SU-DHL-6 (cell line): ENCODE measurements around the gene FGF1.

Experiments
- H2AFZ ChIP-seq: fragments of 200-600 bp; sonication (generic); 2 replicates; pipeline ENCODE4 v1.6.1; 2014; ENCODE audit warnings: low read depth, mild to moderate bottlenecking, moderate library complexity, mixed read lengths, antibody characterized with exemption, low read length; ENCODE audit not compliant: severe bottlenecking
- H3F3A ChIP-seq: fragments of 200-600 bp; shearing (Covaris generic); 2 replicates; pipeline ENCODE4 v1.6.0; 2016; ENCODE audit warnings: antibody characterized with exemption, mild to moderate bottlenecking; ENCODE audit not compliant: insufficient read depth
- H3K27ac ChIP-seq: fragments of 200-600 bp; sonication (generic); 2 replicates; pipeline ENCODE4 v1.5.1; 2016; ENCODE audit warnings: low read depth, mild to moderate bottlenecking, low read length, moderate library complexity, mixed read lengths
- H3K27me3 ChIP-seq: fragments of 200-600 bp; sonication (generic), shearing (Covaris generic); 2 replicates; pipeline ENCODE4 v1.6.0; 2014; ENCODE audit warnings: mild to moderate bottlenecking, low read length
- H3K36me3 ChIP-seq: fragments of 200-600 bp; sonication (generic); 2 replicates; pipeline ENCODE4 v1.6.1; 2014; ENCODE audit warnings: mild to moderate bottlenecking, low read length, mixed read lengths
- H3K4me2 ChIP-seq: fragments of 300-600, 200-600 bp; shearing (Covaris generic), sonication (generic); 2 replicates; pipeline ENCODE4 v1.6.0; 2014; ENCODE audit warnings: low read length, low read depth, mild to moderate bottlenecking; ENCODE audit not compliant: poor library complexity, severe bottlenecking
- H3K4me3 ChIP-seq: fragments of 200-600 bp; sonication (generic); 2 replicates; pipeline ENCODE4 v1.5.1; 2014; ENCODE audit warnings: antibody characterized with exemption, low read length, mild to moderate bottlenecking, mixed read lengths; ENCODE audit not compliant: insufficient read depth, poor library complexity, severe bottlenecking
- H3K79me2 ChIP-seq: fragments of 200-600 bp; sonication (generic); 2 replicates; pipeline ENCODE4 v1.6.1; 2014; ENCODE audit warnings: mild to moderate bottlenecking, low read length, moderate library complexity; ENCODE audit not compliant: insufficient read depth
- H3K9ac ChIP-seq: fragments of 200-600 bp; sonication (generic); 2 replicates; pipeline ENCODE4 v1.7.0; 2014; ENCODE audit warnings: mild to moderate bottlenecking, low read length
- H3K9me2 ChIP-seq: fragments of 200-600 bp; sonication (generic); replicated peaks from 2 replicates; pipeline ENCODE4 v1.6.1; 2014; ENCODE audit warnings: low read length; ENCODE audit not compliant: insufficient read depth
- H3K9me3 ChIP-seq: fragments of 200-600 bp; sonication (generic); 2 replicates; pipeline ENCODE4 v1.6.1; 2014; ENCODE audit warnings: low read length, mixed read lengths; ENCODE audit not compliant: insufficient read depth
- H4K20me1 ChIP-seq: fragments of 200-600 bp; sonication (generic); 2 replicates; pipeline ENCODE4 v1.6.1; 2014; ENCODE audit warnings: low read depth, mild to moderate bottlenecking, antibody characterized with exemption, low read length, moderate library complexity, mixed read lengths
- EZH2phosphoT487 ChIP-seq: fragments of 200-600 bp; sonication (generic), shearing (Covaris generic); conservative IDR thresholded peaks from 2 replicates; pipeline ENCODE4 v1.6.1; 2018; ENCODE audit warnings: mild to moderate bottlenecking, antibody characterized with exemption, low read length, moderate library complexity, mixed read lengths
- TF ChIP-seq, protein P1 (sequence below): fragments of 200-600 bp; sonication (generic); IDR thresholded peaks from one replicate; pipeline ENCODE4 v1.5.1; 2017; ENCODE audit warnings: antibody characterized with exemption, mild to moderate bottlenecking, low read length, moderate library complexity; ENCODE audit not compliant: insufficient read depth, poor library complexity, severe bottlenecking

Gene FGF1

DNA sequence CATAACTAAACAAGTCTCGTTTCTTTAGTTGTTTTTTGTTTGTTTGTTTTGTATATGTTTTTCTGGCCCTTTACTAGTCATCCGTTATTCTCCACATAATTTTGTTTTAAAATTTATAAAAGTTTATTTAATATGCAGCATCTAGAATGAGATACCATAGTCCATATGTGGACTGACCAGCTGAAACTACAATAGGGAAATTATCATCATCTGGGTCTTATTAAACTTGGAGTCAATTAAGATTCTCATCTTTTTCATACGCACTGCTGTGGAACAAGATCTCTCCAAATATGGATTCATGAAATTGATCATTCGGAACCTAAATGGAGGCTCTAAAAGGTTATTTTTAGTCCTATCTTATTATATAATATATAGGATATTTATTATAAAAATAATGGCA, 99.3 kb downstream of the FGF1 start:
- H3K27me3 ChIP-seq: no peaks in the 10 kb centered on the region
- H3F3A ChIP-seq: no peaks in the 10 kb centered on the region
- H3K36me3 ChIP-seq: no peaks in the 10 kb centered on the region
- no peaks in the 10 kb centered on the region for H3K79me2 ChIP-seq
- H3K27ac ChIP-seq: no peak overlapping the region
- H3K4me2 ChIP-seq: no peak overlapping the region
- H3K9me3 ChIP-seq: no peaks in the 10 kb centered on the region
- no peaks in the 10 kb centered on the region for H4K20me1 ChIP-seq
- H3K4me3 ChIP-seq: no peak overlapping the region
- no peak overlapping the region for H3K9ac ChIP-seq
- H3K9me2 ChIP-seq: no peaks in the 10 kb centered on the region
- no peak for TF ChIP-seq EZH2phosphoT487
- TF ChIP-seq, protein P1, sequence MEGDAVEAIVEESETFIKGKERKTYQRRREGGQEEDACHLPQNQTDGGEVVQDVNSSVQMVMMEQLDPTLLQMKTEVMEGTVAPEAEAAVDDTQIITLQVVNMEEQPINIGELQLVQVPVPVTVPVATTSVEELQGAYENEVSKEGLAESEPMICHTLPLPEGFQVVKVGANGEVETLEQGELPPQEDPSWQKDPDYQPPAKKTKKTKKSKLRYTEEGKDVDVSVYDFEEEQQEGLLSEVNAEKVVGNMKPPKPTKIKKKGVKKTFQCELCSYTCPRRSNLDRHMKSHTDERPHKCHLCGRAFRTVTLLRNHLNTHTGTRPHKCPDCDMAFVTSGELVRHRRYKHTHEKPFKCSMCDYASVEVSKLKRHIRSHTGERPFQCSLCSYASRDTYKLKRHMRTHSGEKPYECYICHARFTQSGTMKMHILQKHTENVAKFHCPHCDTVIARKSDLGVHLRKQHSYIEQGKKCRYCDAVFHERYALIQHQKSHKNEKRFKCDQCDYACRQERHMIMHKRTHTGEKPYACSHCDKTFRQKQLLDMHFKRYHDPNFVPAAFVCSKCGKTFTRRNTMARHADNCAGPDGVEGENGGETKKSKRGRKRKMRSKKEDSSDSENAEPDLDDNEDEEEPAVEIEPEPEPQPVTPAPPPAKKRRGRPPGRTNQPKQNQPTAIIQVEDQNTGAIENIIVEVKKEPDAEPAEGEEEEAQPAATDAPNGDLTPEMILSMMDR: no peak
- no peak overlapping the region for H2AFZ ChIP-seq

- TF ChIP-seq EZH2phosphoT487: no peak
- Histone ChIP-seq H3K9ac (no peak overlapping the region), H3K36me3 (no peaks in the 10 kb centered on the region), H3K4me3 (no peak overlapping the region), H4K20me1 (no peaks in the 10 kb centered on the region), H2AFZ (no peak overlapping the region), H3K27ac (no peak overlapping the region), H3K4me2 (no peak overlapping the region), H3K79me2 (no peaks in the 10 kb centered on the region), H3K9me2 (no peaks in the 10 kb centered on the region), H3K27me3 (no peaks in the 10 kb centered on the region), H3F3A (no peaks in the 10 kb centered on the region), H3K9me3 (no peaks in the 10 kb centered on the region)
Observed at GRCh38 chr5:142585451-142585850, 100.4 kb downstream of the FGF1 start.

DNA sequence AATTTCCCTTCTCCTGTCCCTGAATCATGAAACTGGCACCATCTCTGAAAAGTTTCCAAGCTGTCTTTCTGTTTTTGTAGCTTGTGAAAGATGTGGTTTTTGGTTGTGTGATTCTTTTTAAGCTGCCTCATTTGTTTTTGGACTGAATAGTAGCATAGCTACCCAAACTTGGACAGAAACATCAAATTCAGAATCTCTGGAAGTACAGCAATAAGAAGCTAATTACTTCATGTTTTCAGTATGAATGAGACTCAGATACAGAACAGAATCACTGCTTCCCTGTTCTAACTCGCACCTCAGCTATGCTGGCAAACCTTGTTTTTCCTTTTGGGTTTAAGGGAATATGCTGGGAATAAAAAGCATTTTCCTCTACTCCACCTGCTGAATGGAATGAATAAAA, 101.0 kb downstream of the FGF1 start:
- Histone ChIP-seq H3K36me3 (no peaks in the 10 kb centered on the region), H4K20me1 (no peaks in the 10 kb centered on the region), H3K9me3 (no peaks in the 10 kb centered on the region), H3K4me3 (no peak overlapping the region), H2AFZ (no peak overlapping the region), H3K4me2 (no peak overlapping the region), H3K9ac (no peak overlapping the region), H3K9me2 (no peaks in the 10 kb centered on the region), H3K79me2 (no peaks in the 10 kb centered on the region), H3K27ac (no peak overlapping the region), H3K27me3 (no peaks in the 10 kb centered on the region), H3F3A (no peaks in the 10 kb centered on the region)
- TF ChIP-seq, protein P1: no peak
- TF ChIP-seq EZH2phosphoT487: no peak

DNA sequence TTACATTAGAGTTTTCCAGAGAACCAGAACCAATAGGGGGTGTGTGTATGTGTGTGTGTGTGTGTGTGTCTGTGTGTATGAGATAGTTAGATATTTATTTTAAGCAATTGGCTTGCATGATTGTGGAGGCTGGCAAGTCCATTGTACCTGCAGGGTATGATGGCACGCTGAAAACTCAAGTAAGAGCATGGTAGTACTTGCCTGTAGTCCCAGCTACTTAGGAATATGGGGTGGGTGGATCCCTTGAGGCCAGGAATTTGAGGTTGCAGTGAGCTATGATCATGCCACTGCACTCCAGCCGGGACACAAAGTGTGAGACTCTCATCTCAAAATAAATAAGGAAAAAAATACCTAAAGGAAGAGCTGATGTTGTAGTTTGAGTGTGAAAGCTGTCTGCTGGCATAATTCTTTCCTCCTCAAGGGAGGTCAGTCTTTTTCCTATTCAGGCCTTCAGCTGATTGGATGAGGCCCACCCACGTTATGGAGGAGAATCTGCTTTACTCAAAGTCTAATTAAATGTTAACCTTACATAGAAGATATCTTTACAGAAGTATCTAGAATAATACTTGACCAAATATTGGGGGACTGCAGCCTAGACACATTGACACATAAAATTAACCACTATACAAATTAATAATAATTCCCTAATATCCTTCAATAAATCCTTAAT, 107.6 kb downstream of the FGF1 start:
- H3K27ac ChIP-seq: no peak overlapping the region
- no peaks in the 10 kb centered on the region for H3K27me3 ChIP-seq
- no peaks in the 10 kb centered on the region for H3F3A ChIP-seq
- H3K4me2 ChIP-seq: no peak overlapping the region
- H3K9me3 ChIP-seq: no peaks in the 10 kb centered on the region
- no peaks in the 10 kb centered on the region for H4K20me1 ChIP-seq
- no peaks in the 10 kb centered on the region for H3K9me2 ChIP-seq
- H3K4me3 ChIP-seq: no peak overlapping the region
- no peaks in the 10 kb centered on the region for H3K36me3 ChIP-seq
- no peak for TF ChIP-seq EZH2phosphoT487
- TF ChIP-seq, protein P1: no peak
- H3K9ac ChIP-seq: no peak overlapping the region
- H3K79me2 ChIP-seq: no peaks in the 10 kb centered on the region
- no peak overlapping the region for H2AFZ ChIP-seq
